Heart right ventricle (tissue), 16 donors: ENCODE results near the gene AURKAIP1. TPM values are rescaled to one million over a fixed set of nuclear protein-coding genes. Genes with fewer than 3 reads are reported as not detected.

ENCODE experiments used
- ATAC-seq, 8 donors: fragments of 200-7000 bp; cut with Tn5 transposase; one replicate each; pipeline ENCODE4 v1.9.1; 2020; ENCODE audit warnings: mild to moderate bottlenecking in 8 of 8, moderate library complexity in 8 of 8, moderate number of reproducible peaks in 1 of 8
- DNase-seq, 2 donors: peaks; one replicate each; pipeline ENCODE4 v3.0.0-alpha.2; 2020
- H3K27ac ChIP-seq, 10 donors: fragments of 200-600 bp; sonication (generic) in 2 of 10; one replicate each; pipeline versions ENCODE4 v1.5.0 to v1.8.0; 2020 to 2022; ENCODE audit warnings: mild to moderate bottlenecking in 3 of 10
- H3K27me3 ChIP-seq, 7 donors: fragments of 200-600 bp; one replicate each; pipeline ENCODE4 v1.8.0; 2021 to 2022; ENCODE audit warnings: mild to moderate bottlenecking in 2 of 7
- H3K36me3 ChIP-seq, 9 donors: fragments of 200-600 bp; sonication (generic) in 1 of 9; one replicate each; pipeline versions ENCODE4 v1.5.0 to v1.8.0; 2020 to 2022; ENCODE audit warnings: mild to moderate bottlenecking in 2 of 9
- H3K4me1 ChIP-seq, 9 donors: fragments of 200-600 bp; sonication (generic) in 1 of 9; one replicate each; pipeline versions ENCODE4 v1.5.0 to v1.8.0; 2020 to 2022; ENCODE audit warnings: mild to moderate bottlenecking in 4 of 9
- H3K4me3 ChIP-seq, 10 donors: fragments of 200-600 bp; sonication (generic) in 2 of 10; one replicate each; pipeline versions ENCODE4 v1.5.0 to v1.8.0; 2020 to 2022; ENCODE audit warnings: mild to moderate bottlenecking in 7 of 10, moderate library complexity in 2 of 10
- H3K9me3 ChIP-seq, 11 donors: fragments of 200-600 bp in 10 of 11; sonication (generic) in 2 of 11; one replicate each; pipeline versions ENCODE4 v1.5.0 to v1.8.0; 2013 to 2022; ENCODE audit warnings: mild to moderate bottlenecking in 2 of 11, control low read depth in 1 of 11, moderate library complexity in 1 of 11
- CTCF ChIP-seq, 9 donors: fragments of 200-600 bp; sonication (generic) in 2 of 9; IDR thresholded peaks; one replicate each; pipeline versions ENCODE4 v1.5.0 to v1.8.0; 2021 to 2022; ENCODE audit warnings: antibody characterized with exemption in 9 of 9, mild to moderate bottlenecking in 5 of 9, moderate library complexity in 1 of 9
- WGBS, 2 donors: extraction: QIAGEN DNeasy Blood & Tissue Kit; methylation state at CpG; one replicate each; pipeline ENCODE4 v1.1.7; 2013; ENCODE audit warnings: inconsistent platforms in 1 of 2; 5-methylcytosine and 5-hydroxymethylcytosine counted together
- intact Hi-C, 10 donors: fragments of 100-400 bp; cut with DNase I; formaldehyde crosslinking; loops; one replicate each; pipeline versions ENCODE4 v1.11.1 to v1.14.2; 2022
- microRNA-seq, 2 donors: library from miRNA; unstranded; fragments of <30 nt; microRNA quantifications; one replicate each; pipeline ENCODE4 v1.2.0, GENCODE V29; 2021
- polyA plus RNA-seq, 2 donors: library from polyadenylated mRNA; stranded (reverse); fragments of 200-250 nt; gene quantifications; one replicate each; pipeline ENCODE4 v1.2.3, GENCODE V29; 2013
- total RNA-seq, 10 donors: library from RNA; stranded (reverse); fragmentation: NEBNext Ultra II Directional in 3 of 10; extraction: Animal tissue kit (Norgen Biotek cat#: 25700) in 3 of 10; gene quantifications; one replicate each; pipeline versions ENCODE4 v1.2.1 to v1.2.4, GENCODE V29; 2021 to 2023
- donor health status: Arrhythmogenic right ventricular cardiomyopathy.
- donor health status: ischemic (EF 13 %, LVEDD 7.1; RV severe dilation, severe dysfunction).
- donor health status: healthy with polysubstance abuse.
- donor health status: DM: no; HTN: yes; CAD: no.
- donor health status: DM: no; HTN: no; CAD: no.
- donor health status: ischemic (EF 25% LVEDD 6.9; RV normal size, moderate dysfunction).
- donor health status: ischemic (EF 25% LVEDD 5.7; RV mildly dilated, moderate dysfunction).
- donor health status: healthy.
- donor health status: DM: yes; HTN: yes; CAD: no.
- donor health status: Ischemic cardiomyopathy.
- donor health status: ischemic (EF 35%, LVEDD 5.7; RV mildly dilated, moderate dysfunction).
- donor health status: nonischemic (EF 11% LVEDD 7.7; RV severe dilation, severe dysfunction).
- donor health status: DM: yes; HTN: yes; CAD: no.
- donor health status: PGD.
- donor health status: ischemic (EF 29% LVEDD 5.4; RV normal size, mild dysfunction).
- donor health status: nonischemic (EF 23%, LVEDD 6.1; RV moderate dilation, normal function).

The AURKAIP1 gene
- total and polyA plus RNA-seq, 12 donors, result 176 to 528 (median 196) TPM

DNA sequence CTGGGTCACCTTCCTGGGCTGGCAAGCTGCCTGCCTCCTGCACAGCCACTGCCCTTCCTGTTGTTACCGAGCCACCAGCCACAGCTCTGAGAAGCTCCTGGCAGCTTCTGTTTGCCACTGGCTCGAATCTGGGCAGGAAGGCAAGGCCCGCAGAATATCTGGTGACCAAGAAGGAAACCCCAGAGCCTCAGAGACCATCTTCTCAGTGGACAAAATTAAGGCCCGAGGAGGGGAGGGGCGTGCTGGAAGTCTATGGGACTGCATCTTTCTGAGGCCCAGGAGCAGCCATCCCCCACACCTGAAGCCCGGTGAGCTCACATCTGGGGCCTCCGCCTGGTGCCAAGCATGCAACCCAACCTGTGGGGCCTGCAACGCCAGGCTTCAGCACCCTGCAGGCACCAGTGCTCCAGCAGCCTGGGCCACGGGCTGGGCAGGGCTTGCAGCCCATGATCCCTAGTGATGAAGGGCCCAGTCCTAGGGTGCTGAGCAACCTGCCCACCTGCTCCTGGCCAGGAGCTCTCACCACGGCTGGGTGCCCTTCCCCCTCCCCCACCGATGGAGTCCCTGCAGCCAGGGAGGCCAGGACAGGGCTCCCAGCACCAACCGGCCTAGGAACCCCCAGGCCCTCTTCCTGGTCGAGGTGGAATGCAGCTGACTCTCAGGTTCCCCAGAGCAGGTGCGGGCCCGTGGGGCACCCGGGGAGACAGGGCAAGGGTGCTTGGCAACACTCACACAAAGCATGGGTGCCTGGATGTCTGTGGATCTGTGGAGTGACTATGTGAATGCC, 49.5 kb downstream of the AURKAIP1 start:
- ATAC-seq (peak in 6 of 8 donors; percentile 1 to 74 (median 64)), DNase-seq (peak; percentile 63 to 80)
- peaks cover 0 to 43% (median 16%) of the 10 kb centered on the region in 9 donors for H3K36me3 ChIP-seq
- H3K4me1 ChIP-seq, result peaks cover 14 to 79% (median 53%) of the 10 kb centered on the region in 9 donors
- peak overlapping the region; percentile 69 to 100 (median 98) for H3K4me3 ChIP-seq
- no peaks in the 10 kb centered on the region for H3K9me3 ChIP-seq
- H3K27ac ChIP-seq, result peak overlapping the region; percentile 90 to 99 (median 94)
- 28 to 46% methylated on average over 16 of the region's 16 CpGs for WGBS, 2 donors
- no peaks in the 10 kb centered on the region for H3K27me3 ChIP-seq
- TF ChIP-seq CTCF (IDR thresholded peaks at IDR 0.05), result no peak
- intact Hi-C loops, result loop anchor here in 1 of 10 donors (2.0 kb wide), 1 partner anchor 23 kb away; the partner anchor contains the start of gene DVL1

DNA sequence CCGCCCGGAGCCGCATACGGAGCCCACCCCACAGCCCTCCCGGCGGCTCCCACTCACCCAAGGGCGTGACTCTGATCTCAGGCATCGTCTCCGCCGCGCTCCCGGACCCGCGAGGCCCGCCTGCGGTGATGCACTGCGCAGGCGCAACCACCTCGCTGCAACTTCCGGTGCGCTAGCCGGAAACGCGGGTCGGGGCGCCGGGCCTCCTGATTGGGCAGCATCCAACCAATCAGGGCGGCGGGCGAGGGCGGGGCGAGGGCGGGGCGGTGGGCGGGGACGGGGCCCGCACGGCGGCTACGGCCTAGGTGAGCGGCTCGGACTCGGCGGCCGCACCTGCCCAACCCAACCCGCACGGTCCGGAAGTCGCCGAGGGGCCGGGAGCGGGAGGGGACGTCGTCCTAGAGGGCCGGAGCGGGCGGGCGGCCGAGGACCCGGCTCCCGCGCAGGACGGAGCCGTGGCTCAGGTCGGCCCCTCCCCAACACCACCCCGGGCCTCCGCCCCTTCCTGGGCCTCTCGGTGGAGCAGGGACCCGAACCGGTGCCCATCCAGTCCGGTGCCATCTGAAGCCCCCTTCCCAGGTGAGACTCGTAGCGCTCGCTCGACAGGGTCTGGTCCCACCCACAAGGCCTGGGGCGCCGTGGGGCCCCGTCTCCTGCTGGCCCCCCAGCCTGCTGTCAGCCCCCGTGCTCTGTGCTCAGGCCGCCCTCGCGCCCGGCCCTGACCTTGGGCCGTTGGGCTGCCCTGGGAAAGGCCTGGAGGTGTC, 50.3 kb downstream of the AURKAIP1 start, which contains the start of the genes CPTP and INTS11:
CPTP (plus strand) TSS at position 279 of the 764 bp plus-strand sequence. CDS start 2,109 bp downstream, outside the sequence.
INTS11 (minus strand) TSS at position 137 of the 764 bp plus-strand sequence; CDS start at position 85, 52 bp downstream.
- intact Hi-C loops, result loop anchor here in 1 of 10 donors (2.0 kb wide), 1 partner anchor 24 kb away; the partner anchor contains the start of gene DVL1
- WGBS, 2 donors, result 0 to 3% methylated on average over 63 to 84 of the region's 84 CpGs
- H3K27me3 ChIP-seq, result no peaks in the 10 kb centered on the region
- H3K4me3 ChIP-seq, result peak within 1 kb of the TSS; percentile 69 to 100 (median 98)
- H3K36me3 ChIP-seq, result peaks cover 0 to 51% (median 24%) of the 10 kb centered on the region in 9 donors
- TF ChIP-seq CTCF (IDR thresholded peaks at IDR 0.05), result no peak
- peak; percentile 94 to 97 for DNase-seq
- ATAC-seq, result peak; percentile 77 to 90 (median 82)
- peak within 1 kb of the TSS; percentile 90 to 99 (median 94) for H3K27ac ChIP-seq
- H3K9me3 ChIP-seq, result no peaks in the 10 kb centered on the region
- H3K4me1 ChIP-seq, result peaks cover 11 to 74% (median 53%) of the 10 kb centered on the region in 9 donors

DNA sequence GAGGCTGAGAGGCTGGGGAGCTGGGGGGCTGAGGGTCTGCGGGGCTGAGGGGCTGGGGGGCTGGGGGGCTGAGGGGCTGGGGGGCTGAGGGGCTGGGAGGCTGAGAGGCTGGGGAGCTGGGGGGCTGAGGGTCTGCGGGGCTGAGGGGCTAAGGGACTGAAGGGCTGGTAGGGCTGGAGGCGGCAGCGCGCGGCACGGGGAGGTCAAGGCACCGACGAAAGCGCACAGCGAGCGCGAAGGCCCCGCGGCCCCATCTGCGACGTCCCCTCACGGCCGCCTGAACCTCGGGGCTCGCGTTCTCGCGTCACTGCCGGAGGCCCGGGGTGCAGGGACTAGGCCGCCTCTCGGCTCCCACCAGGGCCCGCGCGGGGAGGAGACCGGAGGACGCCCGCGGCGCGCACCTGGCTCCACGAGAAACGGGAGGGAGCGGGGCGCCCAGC, 50.9 kb downstream of the AURKAIP1 start:
- 0 to 1% methylated on average over 19 to 41 of the region's 41 CpGs for WGBS, 2 donors
- H3K27ac ChIP-seq, result peak overlapping the region; percentile 66 to 99 (median 94)
- peaks cover 11 to 71% (median 49%) of the 10 kb centered on the region in 9 donors for H3K4me1 ChIP-seq
- ATAC-seq (peak in 2 of 8 donors; percentile 0 to 3), DNase-seq (no peak)
- intact Hi-C loops, result loop anchor here in 1 of 10 donors (2.0 kb wide), 1 partner anchor 25 kb away; the partner anchor contains the start of gene DVL1
- peaks cover 0 to 54% (median 26%) of the 10 kb centered on the region in 9 donors for H3K36me3 ChIP-seq
- no peaks in the 10 kb centered on the region for H3K27me3 ChIP-seq
- H3K9me3 ChIP-seq, result no peaks in the 10 kb centered on the region
- no peak for TF ChIP-seq CTCF (IDR thresholded peaks at IDR 0.05)
- H3K4me3 ChIP-seq, result peak overlapping the region; percentile 69 to 100 (median 98)

Small RNA genes within 50 kb of the gene (microRNA-seq; reads per million reads assigned to microRNA genes)
- gene MIR6808, result 0 to 0.51 reads per million in 2 donors

Other genes with a start within 250 kb of the AURKAIP1 start
- under 1 TPM in 7 of 10 donors, not detected in 3; 0.11 to 0.53 (median 0.26) TPM for gene TTLL10, start 201.3 kb downstream of the AURKAIP1 start, total RNA-seq
- gene TTLL10, start 201.3 kb downstream of the AURKAIP1 start, polyA plus RNA-seq, result under 1 TPM; 0.09 to 0.29 TPM
- gene TNFRSF18, start 168.6 kb downstream of the AURKAIP1 start, total RNA-seq, result 1 to 10 TPM in 1 of 10 donors, under 1 TPM in 2, not detected in 7; 0.28 to 1.7 (median 0.49) TPM
- under 1 TPM in 1 of 2 donors, not detected in 1; 0.26 TPM for gene TNFRSF18, start 168.6 kb downstream of the AURKAIP1 start, polyA plus RNA-seq
- gene TNFRSF4, start 161.1 kb downstream of the AURKAIP1 start, total RNA-seq, result 10 to 100 TPM in 1 of 10 donors, 1 to 10 TPM in 7, under 1 TPM in 2; 0.52 to 24.8 (median 5.0) TPM
- 1 to 10 TPM; 3.8 to 9.8 TPM for gene TNFRSF4, start 161.1 kb downstream of the AURKAIP1 start, polyA plus RNA-seq
- gene SDF4, start 143.2 kb downstream of the AURKAIP1 start, total RNA-seq, result 100 to 1,000 TPM in 9 of 10 donors, 10 to 100 TPM in 1; 95.6 to 174 (median 123) TPM
- 100 to 1,000 TPM; 107 to 184 TPM for gene SDF4, start 143.2 kb downstream of the AURKAIP1 start, polyA plus RNA-seq
- gene B3GALT6, start 143.0 kb downstream of the AURKAIP1 start, total RNA-seq, result 10 to 100 TPM in 4 of 10 donors, 1 to 10 TPM in 6; 7.3 to 13.5 (median 9.1) TPM
- 10 to 100 TPM in 1 of 2 donors, 1 to 10 TPM in 1; 7.7 to 16.2 TPM for gene B3GALT6, start 143.0 kb downstream of the AURKAIP1 start, polyA plus RNA-seq
- 1 to 10 TPM in 4 of 10 donors, under 1 TPM in 5, not detected in 1; 0.42 to 1.9 (median 0.90) TPM for gene C1QTNF12, start 128.5 kb downstream of the AURKAIP1 start, total RNA-seq
- 1 to 10 TPM; 1.6 to 2.3 TPM for gene C1QTNF12, start 128.5 kb downstream of the AURKAIP1 start, polyA plus RNA-seq
- 10 to 100 TPM; 23.5 to 41.9 (median 29.2) TPM for gene UBE2J2, start 101.4 kb downstream of the AURKAIP1 start, total RNA-seq
- 10 to 100 TPM; 43.8 to 44.1 TPM for gene UBE2J2, start 101.4 kb downstream of the AURKAIP1 start, polyA plus RNA-seq
- 1 to 10 TPM; 1.0 to 5.4 (median 2.7) TPM for gene SCNN1D, start 94.8 kb downstream of the AURKAIP1 start, total RNA-seq
- 10 to 100 TPM in 1 of 2 donors, 1 to 10 TPM in 1; 1.0 to 22.5 TPM for gene SCNN1D, start 94.8 kb downstream of the AURKAIP1 start, polyA plus RNA-seq
- gene ACAP3, start 67.3 kb downstream of the AURKAIP1 start, total RNA-seq, result 10 to 100 TPM; 24.1 to 60.0 (median 30.4) TPM
- gene ACAP3, start 67.3 kb downstream of the AURKAIP1 start, polyA plus RNA-seq, result 100 to 1,000 TPM in 1 of 2 donors, 10 to 100 TPM in 1; 22.2 to 152 TPM
- 10 to 100 TPM in 3 of 10 donors, 1 to 10 TPM in 7; 5.6 to 11.9 (median 8.2) TPM for gene PUSL1, start 66.6 kb downstream of the AURKAIP1 start, total RNA-seq
- gene PUSL1, start 66.6 kb downstream of the AURKAIP1 start, polyA plus RNA-seq, result 10 to 100 TPM; 16.0 to 17.8 TPM
- 10 to 100 TPM; 44.7 to 91.7 (median 56.6) TPM for gene INTS11, start 50.5 kb downstream of the AURKAIP1 start, total RNA-seq
- 100 to 1,000 TPM in 1 of 2 donors, 10 to 100 TPM in 1; 92.6 to 269 TPM for gene INTS11, start 50.5 kb downstream of the AURKAIP1 start, polyA plus RNA-seq
- 100 to 1,000 TPM in 1 of 10 donors, 10 to 100 TPM in 9; 49.4 to 126 (median 65.4) TPM for gene CPTP, start 50.4 kb downstream of the AURKAIP1 start, total RNA-seq
- 100 to 1,000 TPM in 1 of 2 donors, 10 to 100 TPM in 1; 55.3 to 222 TPM for gene CPTP, start 50.4 kb downstream of the AURKAIP1 start, polyA plus RNA-seq
- under 1 TPM; 0.16 to 0.87 (median 0.35) TPM for gene TAS1R3, start 43.9 kb downstream of the AURKAIP1 start, total RNA-seq
- 1 to 10 TPM in 1 of 2 donors, under 1 TPM in 1; 0.39 to 3.1 TPM for gene TAS1R3, start 43.9 kb downstream of the AURKAIP1 start, polyA plus RNA-seq
- gene DVL1, start 25.8 kb downstream of the AURKAIP1 start, total RNA-seq, result 100 to 1,000 TPM in 3 of 10 donors, 10 to 100 TPM in 7; 64.7 to 153 (median 78.0) TPM
- 100 to 1,000 TPM in 1 of 2 donors, 10 to 100 TPM in 1; 75.4 to 153 TPM for gene DVL1, start 25.8 kb downstream of the AURKAIP1 start, polyA plus RNA-seq
- 10 to 100 TPM in 9 of 10 donors, 1 to 10 TPM in 1; 7.2 to 23.3 (median 14.6) TPM for gene MXRA8, start 16.7 kb downstream of the AURKAIP1 start, total RNA-seq
- gene MXRA8, start 16.7 kb downstream of the AURKAIP1 start, polyA plus RNA-seq, result 10 to 100 TPM; 28.7 to 35.6 TPM
- 10 to 100 TPM; 38.5 to 77.5 (median 47.7) TPM for gene CCNL2, start 24.1 kb upstream of the AURKAIP1 start, total RNA-seq
- gene CCNL2, start 24.1 kb upstream of the AURKAIP1 start, polyA plus RNA-seq, result 100 to 1,000 TPM in 1 of 2 donors, 10 to 100 TPM in 1; 57.3 to 243 TPM
- gene MRPL20, start 32.1 kb upstream of the AURKAIP1 start, total RNA-seq, result 100 to 1,000 TPM; 116 to 162 (median 132) TPM
- gene MRPL20, start 32.1 kb upstream of the AURKAIP1 start, polyA plus RNA-seq, result 100 to 1,000 TPM; 124 to 224 TPM
- gene ANKRD65, start 46.1 kb upstream of the AURKAIP1 start, total RNA-seq, result 1 to 10 TPM in 7 of 10 donors, under 1 TPM in 3; 0.37 to 2.5 (median 1.8) TPM
- 1 to 10 TPM; 1.2 to 3.1 TPM for gene ANKRD65, start 46.1 kb upstream of the AURKAIP1 start, polyA plus RNA-seq
- gene VWA1, start 60.5 kb upstream of the AURKAIP1 start, total RNA-seq, result 10 to 100 TPM; 10.8 to 52.8 (median 14.1) TPM
- 10 to 100 TPM; 13.9 to 27.5 TPM for gene VWA1, start 60.5 kb upstream of the AURKAIP1 start, polyA plus RNA-seq
- 1 to 10 TPM in 5 of 10 donors, under 1 TPM in 5; 0.11 to 2.2 (median 1.2) TPM for gene ATAD3C, start 74.5 kb upstream of the AURKAIP1 start, total RNA-seq
- gene ATAD3C, start 74.5 kb upstream of the AURKAIP1 start, polyA plus RNA-seq, result under 1 TPM; 0.49 to 0.66 TPM
- 1 to 10 TPM; 5.3 to 9.9 (median 6.6) TPM for gene ATAD3B, start 96.6 kb upstream of the AURKAIP1 start, total RNA-seq
- gene ATAD3B, start 96.6 kb upstream of the AURKAIP1 start, polyA plus RNA-seq, result 10 to 100 TPM; 12.5 to 33.3 TPM
- gene ATAD3A, start 137.0 kb upstream of the AURKAIP1 start, total RNA-seq, result 10 to 100 TPM; 13.2 to 27.9 (median 15.6) TPM
- gene ATAD3A, start 137.0 kb upstream of the AURKAIP1 start, polyA plus RNA-seq, result 10 to 100 TPM; 24.7 to 39.4 TPM
- gene TMEM240, start 165.4 kb upstream of the AURKAIP1 start, total RNA-seq, result 1 to 10 TPM; 3.2 to 6.2 (median 3.7) TPM
- gene TMEM240, start 165.4 kb upstream of the AURKAIP1 start, polyA plus RNA-seq, result 10 to 100 TPM in 1 of 2 donors, 1 to 10 TPM in 1; 3.5 to 12.1 TPM
- gene SSU72, start 199.7 kb upstream of the AURKAIP1 start, total RNA-seq, result 100 to 1,000 TPM in 4 of 10 donors, 10 to 100 TPM in 6; 73.8 to 138 (median 77.9) TPM
- gene SSU72, start 199.7 kb upstream of the AURKAIP1 start, polyA plus RNA-seq, result 100 to 1,000 TPM in 1 of 2 donors, 10 to 100 TPM in 1; 96.3 to 122 TPM
- 1 to 10 TPM in 8 of 10 donors, under 1 TPM in 2; 0.66 to 5.9 (median 2.3) TPM for gene FNDC10, start 224.9 kb upstream of the AURKAIP1 start, total RNA-seq
- gene FNDC10, start 224.9 kb upstream of the AURKAIP1 start, polyA plus RNA-seq, result 1 to 10 TPM; 1.1 to 3.8 TPM
- 100 to 1,000 TPM in 1 of 10 donors, 10 to 100 TPM in 9; 53.6 to 110 (median 74.7) TPM for gene MIB2, start 240.3 kb upstream of the AURKAIP1 start, total RNA-seq
- gene MIB2, start 240.3 kb upstream of the AURKAIP1 start, polyA plus RNA-seq, result 100 to 1,000 TPM in 1 of 2 donors, 10 to 100 TPM in 1; 56.0 to 248 TPM